Measurements from ENCODE around the gene CPA5. TPM values are rescaled to one million over a fixed set of nuclear protein-coding genes. Genes with fewer than 3 reads are reported as not detected.
A peak's percentile ranks its signal among the peaks of the same experiment; 100 is the strongest.

The CPA5 gene
- total RNA-seq, 5 donors from 2014 or later (not counting 1 experiment from before 2014, with no cell fraction given) = 1.2 to 9.4 (median 4.5) TPM; not detected in 1

- Histone ChIP-seq H3K4me1 (ENCODE audit: control insufficient read depth in 1 of 2, extremely low read depth in 1 of 2, insufficient read depth in 2 of 2, low read length in 2 of 2) (peaks cover 0 to 7% of the 10 kb centered on the region in 2 experiments), H3K27ac (ENCODE audit: low read length) (no peak overlapping the region), H3K4me3 (ENCODE audit: control insufficient read depth in 1 of 2, extremely low read depth in 1 of 2, low read length in 1 of 2) (no peak overlapping the region), H3K9me3 (no peaks in the 10 kb centered on the region), H3K36me3 (ENCODE audit: control insufficient read depth in 2 of 2, extremely low read depth in 1 of 2, insufficient read depth in 1 of 2, low read length in 1 of 2) (no peaks in the 10 kb centered on the region), H3K27me3 (replicated peaks in 1 of 2; ENCODE audit: control insufficient read depth in 2 of 2, extremely low read depth in 1 of 2, insufficient read depth in 2 of 2, low read length in 1 of 2) (peaks cover 0 to 34% of the 10 kb centered on the region in 2 experiments)
- CTCF ChIA-PET = no interaction called here
- POLR2A ChIA-PET = no interaction called here
- H3K4me3 Mint-ChIP-seq = no peak overlapping the region
- DNase-seq (no peak), ATAC-seq (replicated peaks in 1 of 4) (no peak)
- peaks cover 0 to 12% of the 10 kb centered on the region in 2 donors for H3K27me3 Mint-ChIP-seq
- no peaks in the 10 kb centered on the region for H3K36me3 Mint-ChIP-seq
- H3K27ac Mint-ChIP-seq = no peak overlapping the region
- 49% methylated on average over 3 of the region's 12 CpGs for WGBS (ENCODE audit: insufficient coverage)
- H3K4me1 Mint-ChIP-seq = peaks cover 0 to 11% (median 8%) of the 10 kb centered on the region in 3 donors
- no peaks in the 10 kb centered on the region for H3K9me3 Mint-ChIP-seq
Observed at GRCh38 chr7:130346941-130347340, 2.3 kb downstream of the CPA5 start.

GRCh38 chr7:130349911-130350782 lies 5.5 kb downstream of the CPA5 start:
- Histone ChIP-seq H3K27ac (ENCODE audit: low read length) (no peak overlapping the region), H3K4me1 (ENCODE audit: control insufficient read depth in 1 of 2, extremely low read depth in 1 of 2, insufficient read depth in 2 of 2, low read length in 2 of 2) (peaks cover 0 to 7% of the 10 kb centered on the region in 2 experiments), H3K4me3 (ENCODE audit: control insufficient read depth in 1 of 2, extremely low read depth in 1 of 2, low read length in 1 of 2) (no peak overlapping the region), H3K9me3 (no peaks in the 10 kb centered on the region), H3K36me3 (ENCODE audit: control insufficient read depth in 2 of 2, extremely low read depth in 1 of 2, insufficient read depth in 1 of 2, low read length in 1 of 2) (no peaks in the 10 kb centered on the region), H3K27me3 (replicated peaks in 1 of 2; ENCODE audit: control insufficient read depth in 2 of 2, extremely low read depth in 1 of 2, insufficient read depth in 2 of 2, low read length in 1 of 2) (peaks cover 0 to 34% of the 10 kb centered on the region in 2 experiments)
- ChIA-PET POLR2A (interaction anchor here in 1 of 2 donors (0.7 kb wide), 1 partner anchor 667 kb away, joined by 4 read pairs; no protein-coding TSS in a partner anchor), CTCF (interaction anchor here in 1 of 2 donors (0.6 to 1.1 kb wide), 2 partner anchors 139 to 183 kb away, joined by 3 to 6 read pairs; no protein-coding TSS in a partner anchor)
- Mint-ChIP-seq H3K4me1 (peaks cover 5 to 11% (median 8%) of the 10 kb centered on the region in 3 donors), H3K4me3 (no peak overlapping the region), H3K9me3 (no peaks in the 10 kb centered on the region), H3K27ac (no peak overlapping the region), H3K36me3 (no peaks in the 10 kb centered on the region), H3K27me3 (peaks cover 0 to 12% of the 10 kb centered on the region in 2 donors)
- WGBS (ENCODE audit: insufficient coverage) = 59% methylated on average over 8 of the region's 16 CpGs
- DNase-seq = no peak
- ATAC-seq (replicated peaks in 1 of 4) = no peak

- POLR2A ChIA-PET = no interaction called here
- Mint-ChIP-seq H3K9me3 (no peaks in the 10 kb centered on the region), H3K4me1 (peaks cover 5 to 11% (median 8%) of the 10 kb centered on the region in 3 donors), H3K27ac (no peak overlapping the region), H3K36me3 (no peaks in the 10 kb centered on the region), H3K4me3 (no peak overlapping the region), H3K27me3 (peaks cover 0 to 10% of the 10 kb centered on the region in 2 donors)
- H3K9me3 ChIP-seq = no peaks in the 10 kb centered on the region
- no peak for DNase-seq
- peaks cover 0 to 7% of the 10 kb centered on the region in 2 experiments for H3K4me1 ChIP-seq (ENCODE audit: control insufficient read depth in 1 of 2, extremely low read depth in 1 of 2, insufficient read depth in 2 of 2, low read length in 2 of 2)
- no peak overlapping the region for H3K4me3 ChIP-seq (ENCODE audit: control insufficient read depth in 1 of 2, extremely low read depth in 1 of 2, low read length in 1 of 2)
- H3K27me3 ChIP-seq (replicated peaks in 1 of 2; ENCODE audit: control insufficient read depth in 2 of 2, extremely low read depth in 1 of 2, insufficient read depth in 2 of 2, low read length in 1 of 2) = peaks cover 0 to 34% of the 10 kb centered on the region in 2 experiments
- no peaks in the 10 kb centered on the region for H3K36me3 ChIP-seq (ENCODE audit: control insufficient read depth in 2 of 2, extremely low read depth in 1 of 2, insufficient read depth in 1 of 2, low read length in 1 of 2)
- CTCF ChIA-PET = no interaction called here
- 54% methylated on average over 14 of the region's 20 CpGs for WGBS (ENCODE audit: insufficient coverage)
- H3K27ac ChIP-seq (ENCODE audit: low read length) = no peak overlapping the region
- ATAC-seq (replicated peaks in 1 of 4) = no peak
Observed at GRCh38 chr7:130350945-130351790, 6.6 kb downstream of the CPA5 start.

- H3K4me1 Mint-ChIP-seq = peaks cover 5 to 11% (median 8%) of the 10 kb centered on the region in 3 donors
- no peaks in the 10 kb centered on the region for H3K36me3 ChIP-seq (ENCODE audit: control insufficient read depth in 2 of 2, extremely low read depth in 1 of 2, insufficient read depth in 1 of 2, low read length in 1 of 2)
- peaks cover 0 to 7% of the 10 kb centered on the region in 2 experiments for H3K4me1 ChIP-seq (ENCODE audit: control insufficient read depth in 1 of 2, extremely low read depth in 1 of 2, insufficient read depth in 2 of 2, low read length in 2 of 2)
- no peaks in the 10 kb centered on the region for H3K9me3 Mint-ChIP-seq
- no peaks in the 10 kb centered on the region for H3K9me3 ChIP-seq
- no peak overlapping the region for H3K27ac ChIP-seq (ENCODE audit: low read length)
- 100% methylated on average over 2 of the region's 6 CpGs for whole genome bisulfite sequencing (ENCODE audit: insufficient coverage)
- H3K4me3 ChIP-seq (ENCODE audit: control insufficient read depth in 1 of 2, extremely low read depth in 1 of 2, low read length in 1 of 2) = no peak overlapping the region
- H3K27ac Mint-ChIP-seq = peak overlapping the region in 1 of 2 donors; percentile 27
- ATAC-seq (replicated peaks in 1 of 4) = no peak
- no peaks in the 10 kb centered on the region for H3K36me3 Mint-ChIP-seq
- ChIA-PET POLR2A (no interaction called here), CTCF (interaction anchor here in 1 of 2 donors (0.7 kb wide), 1 partner anchor 1758 kb away, joined by 4 read pairs; no protein-coding TSS in a partner anchor)
- no peak overlapping the region for H3K4me3 Mint-ChIP-seq
- DNase-seq = no peak
- H3K27me3 Mint-ChIP-seq = peaks cover 0 to 10% of the 10 kb centered on the region in 2 donors
- H3K27me3 ChIP-seq (replicated peaks in 1 of 2; ENCODE audit: control insufficient read depth in 2 of 2, extremely low read depth in 1 of 2, insufficient read depth in 2 of 2, low read length in 1 of 2) = peaks cover 0 to 30% of the 10 kb centered on the region in 2 experiments
Observed at GRCh38 chr7:130351791-130352090, 7.1 kb downstream of the CPA5 start.

- POLR2A ChIA-PET = no interaction called here
- H3K27me3 ChIP-seq (replicated peaks in 1 of 2; ENCODE audit: control insufficient read depth in 2 of 2, extremely low read depth in 1 of 2, insufficient read depth in 2 of 2, low read length in 1 of 2) = peaks cover 0 to 25% of the 10 kb centered on the region in 2 experiments
Observed at GRCh38 chr7:130352194-130353074, 7.8 kb downstream of the CPA5 start.

More at GRCh38 chr7:130352194-130353074, 7.8 kb downstream of the CPA5 start:
- H3K36me3 Mint-ChIP-seq = no peaks in the 10 kb centered on the region
- H3K4me1 Mint-ChIP-seq = peaks cover 5 to 11% (median 8%) of the 10 kb centered on the region in 3 donors
- WGBS (ENCODE audit: insufficient coverage) = 89% methylated on average over 14 of the region's 20 CpGs
- peak overlapping the region in 1 of 2 donors; percentile 27 for H3K27ac Mint-ChIP-seq
- Histone ChIP-seq H3K4me3 (ENCODE audit: control insufficient read depth in 1 of 2, extremely low read depth in 1 of 2, low read length in 1 of 2) (no peak overlapping the region), H3K36me3 (ENCODE audit: control insufficient read depth in 2 of 2, extremely low read depth in 1 of 2, insufficient read depth in 1 of 2, low read length in 1 of 2) (no peaks in the 10 kb centered on the region), H3K27ac (ENCODE audit: low read length) (no peak overlapping the region), H3K9me3 (no peaks in the 10 kb centered on the region), H3K4me1 (ENCODE audit: control insufficient read depth in 1 of 2, extremely low read depth in 1 of 2, insufficient read depth in 2 of 2, low read length in 2 of 2) (peaks cover 0 to 7% of the 10 kb centered on the region in 2 experiments)
- H3K27me3 Mint-ChIP-seq = peaks cover 0 to 10% of the 10 kb centered on the region in 2 donors
- H3K4me3 Mint-ChIP-seq = no peak overlapping the region
- CTCF ChIA-PET = interaction anchor here in 1 of 2 donors (0.7 kb wide), 1 partner anchor 1759 kb away, joined by 4 read pairs; no protein-coding TSS in a partner anchor
- no peak for DNase-seq
- no peak for ATAC-seq (replicated peaks in 1 of 4)
- no peaks in the 10 kb centered on the region for H3K9me3 Mint-ChIP-seq

Data from T-cell (primary cell).